Gastroesophageal sphincter (tissue), 4 donors: ENCODE measurements around the gene EVC2. TPM values are rescaled to one million over a fixed set of nuclear protein-coding genes. Genes with fewer than 3 reads are reported as not detected.

Experiments
- ATAC-seq: fragments of 150-250 bp; one replicate; pipeline ENCODE4 v1.9.1; 2016; ENCODE audit warnings: mild to moderate bottlenecking, moderate library complexity
- H3K27ac ChIP-seq, 4 donors: fragments of 200-600 bp; sonication (generic) in 3 of 4; 1 replicate in 3 of 4; 2 replicates in 1 of 4; pipeline ENCODE4 v1.5.1; 2016 to 2019
- H3K27me3 ChIP-seq: fragments of 200-600 bp; sonication (generic); one replicate; pipeline ENCODE4 v1.5.1; 2019
- H3K36me3 ChIP-seq, 2 donors: fragments of 200-600 bp; sonication (generic); one replicate each; pipeline ENCODE4 v1.5.1; 2019; ENCODE audit warnings: control low read depth in 1 of 2
- H3K4me1 ChIP-seq, 3 donors: fragments of 200-600 bp; sonication (generic); 1 replicate in 2 of 3; 2 replicates in 1 of 3; pipeline ENCODE4 v1.5.1; 2016 to 2019; ENCODE audit warnings: control low read depth in 2 of 3
- H3K4me3 ChIP-seq, 2 donors: fragments of 200-600 bp; sonication (generic); one replicate each; pipeline ENCODE4 v1.5.1; 2019; ENCODE audit warnings: mild to moderate bottlenecking in 1 of 2, moderate library complexity in 1 of 2
- H3K9me3 ChIP-seq, 3 donors: fragments of 200-600 bp; sonication (generic); one replicate each; pipeline ENCODE4 v1.5.1; 2017 to 2019; ENCODE audit warnings: control low read depth in 2 of 3
- CTCF ChIP-seq, 4 experiments: fragments of 200-600 bp in 2 of 4; fragments of 450-650 bp in 2 of 4; sonication (generic) in 1 of 4; IDR thresholded peaks; one replicate each; pipeline ENCODE4 v1.5.1; 2017 to 2019; ENCODE audit warnings: antibody characterized with exemption in 4 of 4, mild to moderate bottlenecking in 2 of 4, moderate library complexity in 2 of 4
- EP300 ChIP-seq: sonication (generic); formaldehyde crosslinking; IDR thresholded peaks from one replicate; pipeline ENCODE4 v1.6.1; 2017; ENCODE audit warnings: antibody characterized with exemption, mild to moderate bottlenecking
- POLR2A ChIP-seq, 2 donors: fragments of 450-650 bp; IDR thresholded peaks; one replicate each; pipeline ENCODE4 v1.6.1; 2017; ENCODE audit warnings: antibody characterized with exemption in 2 of 2, mild to moderate bottlenecking in 2 of 2, moderate library complexity in 1 of 2
- POLR2AphosphoS5 ChIP-seq: sonication (generic); formaldehyde crosslinking; IDR thresholded peaks from one replicate; pipeline ENCODE4 v1.6.1; 2017; ENCODE audit warnings: antibody characterized with exemption
- WGBS, 2 donors: methylation state at CpG; one replicate each; pipeline ENCODE4 v1.1.5; 2018; ENCODE audit warnings: low coverage in 1 of 2; 5-methylcytosine and 5-hydroxymethylcytosine counted together
- total RNA-seq, 4 donors: library from RNA; depleted of rRNA; stranded (reverse); fragments of >200 nt; gene quantifications; one replicate each; pipeline ENCODE4 v1.1.0, GENCODE V29; 2016

The EVC2 gene
- total RNA-seq, 4 donors from 2014 or later, result 9.3 to 16.3 (median 12.4) TPM

GRCh38 chr4:5588046-5588445 lies 120.3 kb downstream of the EVC2 start:
- no peak for ATAC-seq
- WGBS, 2 donors, result 88 to 100% methylated on average over 1 of the region's 1 CpG
- peaks cover 0 to 69% of the 10 kb centered on the region in 2 donors for H3K36me3 ChIP-seq

GRCh38 chr4:5575941-5576340 lies 132.4 kb downstream of the EVC2 start:
- no peak overlapping the region for H3K27ac ChIP-seq
- TF ChIP-seq CTCF (IDR thresholded peaks at IDR 0.05) (no peak), POLR2AphosphoS5 (no peak), POLR2A (IDR thresholded peaks at IDR 0.05) (no peak), EP300 (no peak)
- H3K27me3 ChIP-seq, result no peaks in the 10 kb centered on the region
- 69 to 100% methylated on average over 1 to 2 of the region's 5 CpGs for WGBS, 2 donors
- peaks cover 0 to 3% (median 0%) of the 10 kb centered on the region in 3 donors for H3K9me3 ChIP-seq
- no peaks in the 10 kb centered on the region for H3K4me1 ChIP-seq
- peaks cover 0 to 97% of the 10 kb centered on the region in 2 donors for H3K36me3 ChIP-seq
- H3K4me3 ChIP-seq, result no peak overlapping the region
- no peak for ATAC-seq

More at GRCh38 chr4:5588046-5588445, 120.3 kb downstream of the EVC2 start:
- Histone ChIP-seq H3K27me3 (no peaks in the 10 kb centered on the region), H3K27ac (no peak overlapping the region), H3K4me1 (no peaks in the 10 kb centered on the region), H3K9me3 (no peaks in the 10 kb centered on the region), H3K4me3 (no peak overlapping the region)
- no peak for TF ChIP-seq POLR2A (IDR thresholded peaks at IDR 0.05)
- no peak for TF ChIP-seq POLR2AphosphoS5
- TF ChIP-seq EP300, result no peak
- TF ChIP-seq CTCF (IDR thresholded peaks at IDR 0.05), result no peak

GRCh38 chr4:5574386-5574785 lies 134.0 kb downstream of the EVC2 start:
- H3K9me3 ChIP-seq, result no peaks in the 10 kb centered on the region
- no peaks in the 10 kb centered on the region for H3K4me1 ChIP-seq
- no peaks in the 10 kb centered on the region for H3K27me3 ChIP-seq
- H3K36me3 ChIP-seq, result peaks cover 0 to 88% of the 10 kb centered on the region in 2 donors
- no peak overlapping the region for H3K27ac ChIP-seq
- WGBS, 2 donors, result 89 to 95% methylated on average over 2 to 4 of the region's 5 CpGs
- TF ChIP-seq CTCF (IDR thresholded peaks at IDR 0.05) (no peak), POLR2AphosphoS5 (no peak), EP300 (no peak), POLR2A (IDR thresholded peaks at IDR 0.05) (no peak)
- no peak for ATAC-seq
- no peak overlapping the region for H3K4me3 ChIP-seq

GRCh38 chr4:5573965-5574364 lies 134.4 kb downstream of the EVC2 start:
- Histone ChIP-seq H3K36me3 (peaks cover 0 to 88% of the 10 kb centered on the region in 2 donors), H3K4me3 (no peak overlapping the region), H3K9me3 (no peaks in the 10 kb centered on the region), H3K27ac (no peak overlapping the region), H3K27me3 (no peaks in the 10 kb centered on the region), H3K4me1 (no peaks in the 10 kb centered on the region)
- no peak for ATAC-seq
- TF ChIP-seq CTCF (IDR thresholded peaks at IDR 0.05) (no peak), EP300 (no peak), POLR2A (IDR thresholded peaks at IDR 0.05) (no peak), POLR2AphosphoS5 (no peak)
- 73% methylated on average over 3 of the region's 8 CpGs; no CpG with 5 or more reads in 1 of the 2 donors for WGBS, 2 donors

- 86 to 90% methylated on average over 3 to 4 of the region's 5 CpGs for WGBS, 2 donors
- no peak for ATAC-seq
- Histone ChIP-seq H3K36me3 (peaks cover 0 to 89% of the 10 kb centered on the region in 2 donors), H3K27me3 (no peaks in the 10 kb centered on the region), H3K9me3 (no peaks in the 10 kb centered on the region), H3K4me1 (no peaks in the 10 kb centered on the region), H3K27ac (no peak overlapping the region), H3K4me3 (no peak overlapping the region)
- no peak for TF ChIP-seq POLR2A (IDR thresholded peaks at IDR 0.05)
- TF ChIP-seq EP300, result no peak
- no peak for TF ChIP-seq CTCF (IDR thresholded peaks at IDR 0.05)
- no peak for TF ChIP-seq POLR2AphosphoS5
These were observed 135.6 kb downstream of the EVC2 start for GRCh38 chr4:5572751-5573150.
